T-helper 2 cell treated with Interferon-gamma antibody and Interleukin-4, amounts not matched to agents 100 ng/mL and 5 ng/mL, for 36 hours (primary cell): ENCODE results near the gene ARHGAP26. TPM values are rescaled to one million over a fixed set of nuclear protein-coding genes. Genes with fewer than 3 reads are reported as not detected.

Experiments used
- intact Hi-C: fragments of 100-400 bp; cut with micrococcal nuclease; formaldehyde crosslinking; loops from one replicate; pipeline ENCODE4 v1.15.1; 2023
- total RNA-seq: library from RNA; stranded (reverse); gene quantifications from 2 replicates; pipeline ENCODE4 v1.2.3, GENCODE V29; 2022

ARHGAP26 gene
- total RNA-seq, 1 donor from 2014 or later: 24.7 TPM

DNA sequence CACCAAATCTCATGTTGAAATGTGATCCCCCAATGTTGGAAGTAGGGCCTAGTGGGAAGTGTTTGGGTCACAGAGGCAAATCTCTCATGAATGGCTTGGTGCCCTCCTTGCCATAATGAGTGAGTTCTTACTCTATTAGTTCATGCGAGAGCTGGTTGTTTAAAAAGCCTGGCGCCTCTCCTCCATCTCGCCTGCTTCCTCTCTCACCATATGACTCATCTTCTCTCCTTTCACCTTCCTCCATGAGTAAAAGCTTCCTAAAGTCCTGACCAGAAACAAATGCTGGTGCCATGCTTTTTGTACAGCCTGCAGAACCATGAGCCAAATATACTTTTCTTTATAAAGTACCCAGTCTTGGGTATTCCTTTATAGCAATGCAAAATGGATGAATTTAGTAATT, 20.9 kb upstream of the ARHGAP26 start:
- intact Hi-C loops: loop anchor here (2.0 kb wide), 1 partner anchor 139 kb away; no protein-coding TSS in a partner anchor

DNA sequence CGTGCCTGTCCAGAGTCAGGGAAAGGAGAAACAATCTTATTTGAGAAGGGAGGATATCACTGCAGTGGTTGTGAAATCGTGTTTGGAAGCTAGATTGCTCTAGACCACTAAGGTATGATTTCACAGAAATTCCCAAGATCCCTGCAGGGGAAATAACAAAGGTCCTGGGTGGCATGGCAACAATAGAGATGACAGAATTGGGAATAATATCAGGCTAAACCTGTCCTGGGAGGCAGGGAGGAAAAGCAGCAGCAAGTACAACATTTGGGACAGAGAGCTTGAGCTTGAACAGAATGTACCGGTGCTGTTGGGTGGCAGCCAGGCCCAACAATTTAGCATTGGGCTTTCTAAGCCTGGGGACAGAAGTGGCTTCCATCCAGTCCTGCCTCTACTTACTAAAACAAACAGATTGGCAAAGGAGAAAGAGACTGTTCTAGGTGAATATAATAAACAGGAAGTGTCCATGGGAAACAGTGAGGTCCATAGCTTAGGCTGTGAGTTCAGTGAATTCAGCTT, 17.0 kb upstream of the ARHGAP26 start:
- intact Hi-C loops: no loop called here

DNA sequence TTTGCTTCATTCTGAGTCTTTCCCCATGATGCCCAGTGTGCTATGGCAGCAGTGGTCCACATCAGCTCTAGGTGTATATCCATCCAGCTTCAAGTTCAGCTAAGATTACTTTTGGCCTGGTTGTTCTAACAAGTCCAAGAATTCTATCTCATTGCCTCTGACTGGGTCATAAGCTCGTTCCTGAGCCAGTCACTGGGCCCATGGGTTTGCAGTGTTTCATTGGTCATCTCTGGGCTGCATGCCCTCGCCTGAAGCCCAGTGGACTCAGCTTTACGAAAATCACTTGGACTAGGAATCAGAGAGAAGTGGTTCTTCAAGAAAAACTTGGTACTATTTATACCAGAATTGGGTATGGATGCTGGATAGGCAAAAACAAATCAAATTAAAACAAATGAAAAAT, 16.1 kb upstream of the ARHGAP26 start:
- intact Hi-C loops: no loop called here

DNA sequence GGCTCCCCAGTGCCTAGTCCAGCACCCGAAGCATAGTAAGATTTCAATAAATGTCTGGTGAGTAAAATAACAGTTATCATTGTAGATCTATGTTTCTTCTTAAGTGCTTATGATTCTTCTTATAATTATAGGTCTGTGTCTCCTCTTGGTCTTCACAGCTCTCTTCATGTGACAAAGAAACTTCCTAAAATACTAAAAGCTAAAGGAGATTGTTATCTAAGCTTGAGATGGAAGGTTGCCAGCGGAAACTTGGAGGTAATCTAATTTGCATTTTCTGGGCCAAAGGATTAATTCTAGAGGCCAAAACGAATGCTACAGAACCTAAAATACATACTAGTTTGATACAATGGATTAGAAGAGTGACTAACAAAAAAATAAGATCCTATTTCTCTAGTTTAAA, 13.6 kb upstream of the ARHGAP26 start:
- intact Hi-C loops: no loop called here

DNA sequence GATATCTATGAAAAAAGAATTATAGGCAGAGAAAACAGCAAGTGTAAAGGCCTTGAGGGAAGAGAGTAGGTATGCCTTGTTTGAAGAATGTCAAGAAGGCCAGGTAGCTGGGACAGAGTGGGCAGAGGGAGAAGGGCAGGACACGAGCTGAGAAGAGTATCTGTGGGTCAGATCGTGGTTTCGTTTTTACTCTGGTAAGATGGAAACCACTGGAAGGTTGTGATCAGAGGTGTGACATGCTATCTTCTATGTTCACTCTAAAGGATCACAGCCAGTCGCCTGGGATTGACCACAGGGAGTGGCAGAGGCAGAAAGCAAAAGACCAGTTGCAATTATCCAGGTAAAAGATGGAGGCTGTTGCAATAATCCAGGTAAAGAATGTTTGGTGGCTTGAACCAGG, 12.6 kb upstream of the ARHGAP26 start:
- intact Hi-C loops: no loop called here

DNA sequence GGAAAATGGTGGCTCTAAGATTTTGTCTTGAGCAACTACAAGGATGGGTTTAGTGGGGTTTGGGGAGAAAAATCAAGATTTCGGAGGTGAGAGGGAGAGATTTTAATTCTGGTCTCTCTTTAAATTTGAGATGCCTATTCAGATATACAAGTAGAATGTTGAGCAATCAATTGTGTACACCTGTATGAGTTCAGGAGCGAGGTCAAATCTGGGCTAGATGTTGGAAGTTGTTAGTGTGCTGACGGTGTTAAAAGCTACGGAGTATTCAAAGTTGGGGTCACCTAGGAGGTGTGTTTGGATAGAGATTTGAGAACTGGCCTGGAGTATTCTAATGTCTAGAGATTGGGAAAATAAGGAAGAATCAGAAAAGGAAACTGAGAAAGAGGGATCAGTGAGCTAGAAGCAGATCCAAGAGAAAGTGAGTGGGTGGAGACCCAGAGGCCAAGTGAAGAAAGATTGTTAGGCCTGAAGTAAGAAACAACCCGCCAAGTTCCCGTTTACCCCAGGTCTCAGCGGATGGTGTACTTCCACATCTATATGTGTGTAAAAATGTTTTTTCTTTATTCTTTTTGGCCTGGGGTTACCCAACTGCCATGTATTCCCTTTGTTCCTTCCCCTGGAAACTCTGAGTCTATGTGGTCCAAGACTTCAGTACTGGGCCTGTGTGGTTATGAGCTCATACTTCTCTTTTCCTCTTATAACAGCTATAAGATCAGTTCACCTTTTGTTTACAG, 11.9 kb upstream of the ARHGAP26 start:
- intact Hi-C loops: no loop called here

DNA sequence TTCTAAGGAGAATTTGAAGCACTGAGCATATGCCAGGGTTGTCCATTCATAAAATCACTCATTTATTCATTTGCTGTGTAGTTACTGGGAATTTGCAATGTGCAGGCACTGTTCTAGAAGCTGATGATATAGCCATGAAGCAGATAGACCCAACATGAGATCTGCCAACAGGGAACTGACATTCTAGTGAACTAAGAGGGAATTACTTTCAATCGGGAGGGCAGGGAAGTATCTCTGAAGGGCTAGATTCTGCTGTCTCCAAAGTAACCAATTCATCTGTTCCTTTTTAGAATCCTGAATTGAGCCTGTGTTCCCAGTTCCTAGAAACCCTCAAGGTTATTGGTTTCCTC, 11.4 kb upstream of the ARHGAP26 start:
- intact Hi-C loops: no loop called here

DNA sequence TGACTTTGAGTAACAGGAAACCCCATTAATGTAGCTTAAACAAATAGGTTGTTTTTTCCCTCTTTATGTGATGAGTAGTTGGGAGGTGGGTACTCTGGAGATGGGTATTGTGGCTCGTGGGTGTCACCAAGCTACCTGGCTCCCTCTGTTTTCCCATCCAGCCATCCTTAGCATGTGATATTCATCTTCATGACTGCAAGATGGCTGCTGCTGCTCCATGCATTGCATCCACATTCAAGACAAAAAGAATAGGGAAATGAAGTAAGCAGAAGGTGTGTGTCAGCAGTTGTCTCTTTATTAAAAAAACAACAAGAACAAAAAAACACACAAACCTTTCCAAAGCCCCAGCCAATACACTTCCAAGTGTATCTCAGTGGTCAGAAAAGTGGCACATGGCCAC, 6.5 kb upstream of the ARHGAP26 start:
- intact Hi-C loops: no loop called here

DNA sequence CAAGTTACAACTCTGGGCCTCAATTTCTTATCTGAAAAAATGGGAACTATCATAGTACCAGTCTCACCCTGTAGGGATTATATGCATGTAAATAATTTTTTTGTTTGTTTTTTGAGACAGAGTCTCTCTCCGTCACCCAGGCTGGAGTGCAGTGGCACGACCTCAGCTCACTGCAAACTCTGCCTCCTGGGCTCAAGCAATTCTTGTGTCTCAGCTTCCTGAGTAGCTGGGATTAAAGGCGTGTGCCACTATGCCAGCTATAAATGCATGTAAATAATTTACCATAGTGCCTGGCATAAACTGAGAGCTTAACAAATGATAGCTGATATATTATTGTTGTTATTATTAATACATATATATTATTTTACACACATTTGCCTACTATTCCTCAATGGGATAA, 3.0 kb upstream of the ARHGAP26 start:
- intact Hi-C loops: no loop called here

DNA sequence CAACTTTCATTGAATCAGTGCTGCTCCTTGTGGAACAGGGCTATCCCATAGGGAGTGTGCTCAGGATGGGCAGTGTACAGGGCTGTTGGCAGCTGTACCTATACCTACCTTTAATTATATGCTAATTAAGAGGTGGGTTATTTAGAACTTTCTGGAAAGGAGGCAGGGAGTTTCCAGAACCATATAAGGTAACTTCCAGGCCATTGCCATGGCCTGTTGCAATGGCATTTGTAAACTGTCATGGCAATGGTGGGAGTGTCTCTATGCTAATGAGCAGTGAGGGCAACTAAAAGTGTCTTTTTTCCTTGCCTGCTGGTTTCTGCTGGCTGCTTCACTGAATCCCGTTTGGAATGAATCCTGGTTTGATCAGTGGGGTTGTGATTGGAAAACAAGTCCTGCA, 2.3 kb upstream of the ARHGAP26 start:
- intact Hi-C loops: no loop called here

DNA sequence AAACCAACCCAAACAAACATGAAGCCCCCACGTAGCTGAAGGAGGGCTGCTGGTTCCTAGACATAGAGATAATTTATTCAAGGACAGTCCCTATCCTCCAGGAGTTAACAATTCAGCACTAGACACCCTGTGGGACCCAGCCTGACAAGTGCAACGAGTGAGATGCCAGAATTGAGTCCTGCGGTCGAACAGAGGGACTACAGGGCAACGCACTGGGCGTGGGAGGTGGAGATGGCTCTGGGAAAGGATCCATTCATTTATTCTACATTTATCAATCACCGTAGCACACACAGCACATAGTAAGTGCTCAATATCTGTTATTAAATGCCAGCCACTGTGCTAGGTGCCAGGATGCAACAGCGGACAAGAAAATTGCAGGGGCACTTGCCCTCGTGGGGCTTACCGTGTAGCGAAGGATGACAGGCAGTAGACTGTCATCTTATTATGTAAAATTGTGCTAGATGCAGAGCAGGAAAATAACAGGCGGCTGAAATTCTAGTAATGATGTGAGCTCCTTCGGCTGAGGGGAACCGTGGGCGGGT, 855 bp upstream of the ARHGAP26 start:
- intact Hi-C loops: no loop called here

DNA sequence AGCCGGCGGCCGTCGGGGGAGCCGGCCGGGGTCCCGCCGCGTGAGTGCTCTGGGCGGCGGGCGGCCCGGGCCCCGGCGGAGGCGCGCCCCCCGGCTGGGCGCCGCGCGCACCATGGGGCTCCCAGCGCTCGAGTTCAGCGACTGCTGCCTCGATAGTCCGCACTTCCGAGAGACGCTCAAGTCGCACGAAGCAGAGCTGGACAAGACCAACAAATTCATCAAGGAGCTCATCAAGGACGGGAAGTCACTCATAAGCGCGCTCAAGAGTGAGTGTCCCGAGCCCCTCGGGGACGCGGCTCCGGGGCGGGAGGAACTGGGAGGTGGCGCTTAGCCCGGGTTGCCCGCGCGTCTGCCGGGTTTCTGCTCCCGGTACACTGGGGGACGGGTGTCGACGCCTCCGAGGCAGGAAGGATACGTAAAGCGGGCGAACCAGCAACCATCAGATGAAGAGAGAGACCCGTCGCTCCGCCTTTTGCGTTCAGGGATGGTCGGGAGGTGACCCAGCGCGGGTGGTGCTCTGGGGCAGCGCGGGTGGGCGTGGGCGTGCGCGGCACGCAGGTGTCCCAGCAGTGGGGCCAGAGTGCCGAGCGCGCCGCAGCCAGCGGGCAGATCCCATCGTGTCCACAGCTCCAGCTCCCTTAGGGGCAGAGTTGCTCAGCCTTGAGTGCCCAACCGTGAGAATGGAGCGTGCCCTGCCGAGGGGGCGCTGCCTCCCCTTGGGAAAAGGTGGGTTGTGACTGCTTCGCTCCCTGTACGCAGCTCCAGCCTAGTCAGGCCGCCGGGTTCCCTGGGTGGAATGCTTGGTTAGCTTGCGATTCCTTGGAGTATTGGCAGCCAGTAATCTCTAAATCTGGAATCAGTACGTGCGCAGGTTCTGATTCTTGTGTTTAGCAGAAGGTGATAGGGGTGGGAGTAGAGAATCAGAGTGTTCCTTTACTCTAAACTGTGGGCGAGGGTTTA, 753 bp downstream of the ARHGAP26 start:
- intact Hi-C loops: loop anchor here (1.0 to 10.0 kb wide), 8 partner anchors 14 to 1414 kb away; no protein-coding TSS in a partner anchor

DNA sequence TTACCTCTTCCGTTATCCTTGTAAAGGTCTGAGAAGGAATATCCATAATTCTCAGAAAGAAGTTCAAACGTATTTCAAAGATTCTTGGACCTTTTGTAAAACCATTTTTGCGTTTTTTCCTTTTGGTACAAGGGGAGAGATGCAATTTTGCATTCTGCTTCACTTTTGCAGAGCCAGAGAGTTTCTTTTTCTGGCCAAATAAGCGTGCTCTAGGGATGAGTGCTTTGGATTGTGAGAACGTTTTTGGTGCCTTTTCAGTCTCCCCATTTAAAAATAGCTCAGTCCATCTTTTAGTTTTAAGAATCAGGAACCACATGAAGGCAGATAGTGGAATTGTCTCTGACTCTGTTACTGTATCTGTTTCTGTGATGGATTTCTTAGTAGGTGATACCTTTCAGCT, 1.5 kb downstream of the ARHGAP26 start:
- intact Hi-C loops: loop anchor here (2.0 to 10.0 kb wide), 5 partner anchors 13 to 1413 kb away; no protein-coding TSS in a partner anchor

DNA sequence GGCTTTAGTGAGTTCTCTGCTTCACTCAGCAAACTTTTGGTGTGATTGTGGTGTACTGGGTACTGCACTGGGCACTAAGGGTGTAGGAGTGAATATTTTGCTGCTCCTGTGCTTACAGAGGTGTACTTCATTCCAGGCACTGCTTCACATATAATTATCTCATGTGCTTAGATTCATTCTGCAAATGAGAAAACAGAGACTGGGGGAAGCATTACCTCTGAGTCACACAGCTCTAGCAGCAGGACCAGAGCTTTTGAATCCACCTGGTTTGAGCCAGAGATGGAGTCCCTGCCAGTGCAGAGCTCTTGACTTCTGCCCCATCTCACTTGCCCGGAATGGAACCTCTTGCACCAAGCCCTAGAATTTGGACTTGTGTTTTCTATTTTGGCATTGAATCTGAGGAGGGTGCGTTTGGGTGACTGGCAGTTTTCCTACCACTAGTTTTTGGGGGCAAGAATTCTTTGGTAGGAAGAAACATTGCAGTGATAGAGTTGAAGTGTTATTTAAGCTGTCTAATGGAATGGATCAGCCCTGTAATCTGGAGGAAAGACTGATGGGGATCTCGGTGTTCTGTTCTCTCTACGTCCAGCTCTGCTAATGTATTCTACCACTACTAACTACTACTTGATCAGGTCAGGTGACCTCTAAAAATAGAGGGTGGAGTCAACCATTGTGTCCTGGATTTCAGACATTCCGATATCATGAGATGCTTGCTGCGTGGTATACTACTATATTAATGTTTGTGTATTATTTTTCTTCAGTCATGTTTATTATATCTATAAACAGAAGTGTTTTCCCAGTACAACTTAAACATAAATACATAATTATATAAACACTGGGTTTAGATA, 2.5 kb downstream of the ARHGAP26 start:
- intact Hi-C loops: loop anchor here (10.0 kb wide), 1 partner anchor 1412 kb away; no protein-coding TSS in a partner anchor

DNA sequence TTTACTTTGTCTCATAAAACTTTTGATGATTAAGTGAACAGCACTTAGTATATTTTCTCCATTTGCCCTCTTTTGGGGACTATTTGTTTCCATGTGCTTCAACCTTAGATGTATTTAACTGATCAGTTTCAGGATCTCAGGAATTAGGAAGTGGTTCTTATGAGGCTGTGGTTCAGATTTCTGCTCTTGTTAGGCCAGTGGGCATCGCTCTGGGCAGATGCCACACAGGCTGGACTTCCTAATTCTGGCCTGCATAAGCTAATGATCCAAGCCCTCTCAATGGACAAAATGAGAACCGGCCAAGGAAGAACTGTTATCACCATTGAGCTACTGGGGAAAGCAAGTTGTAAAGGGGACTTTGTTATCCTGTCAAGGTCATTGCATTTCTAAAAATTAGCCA, 6.9 kb downstream of the ARHGAP26 start:
- intact Hi-C loops: loop anchor here (10.0 kb wide), 1 partner anchor 1408 kb away; no protein-coding TSS in a partner anchor

DNA sequence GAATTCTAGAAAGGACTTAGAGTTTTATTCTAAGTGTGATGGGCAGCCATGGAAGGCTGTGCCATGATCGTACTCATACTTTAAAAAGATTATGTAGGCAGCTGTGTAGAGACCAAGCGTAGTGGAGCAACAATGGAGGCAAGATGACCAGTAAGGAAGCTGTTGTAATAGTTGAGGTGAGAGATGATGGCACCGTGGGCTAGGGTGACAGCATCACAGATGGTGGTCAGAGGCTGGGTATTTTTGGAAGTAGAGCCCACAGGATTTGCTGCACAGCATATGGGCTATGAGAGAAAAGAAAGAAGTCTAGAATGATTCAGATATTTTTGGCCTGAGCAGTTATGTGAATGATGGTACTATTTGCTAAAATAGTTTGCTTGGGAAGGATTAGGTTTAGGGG, 7.7 kb downstream of the ARHGAP26 start:
- intact Hi-C loops: loop anchor here (10.0 kb wide), 1 partner anchor 1407 kb away; no protein-coding TSS in a partner anchor

DNA sequence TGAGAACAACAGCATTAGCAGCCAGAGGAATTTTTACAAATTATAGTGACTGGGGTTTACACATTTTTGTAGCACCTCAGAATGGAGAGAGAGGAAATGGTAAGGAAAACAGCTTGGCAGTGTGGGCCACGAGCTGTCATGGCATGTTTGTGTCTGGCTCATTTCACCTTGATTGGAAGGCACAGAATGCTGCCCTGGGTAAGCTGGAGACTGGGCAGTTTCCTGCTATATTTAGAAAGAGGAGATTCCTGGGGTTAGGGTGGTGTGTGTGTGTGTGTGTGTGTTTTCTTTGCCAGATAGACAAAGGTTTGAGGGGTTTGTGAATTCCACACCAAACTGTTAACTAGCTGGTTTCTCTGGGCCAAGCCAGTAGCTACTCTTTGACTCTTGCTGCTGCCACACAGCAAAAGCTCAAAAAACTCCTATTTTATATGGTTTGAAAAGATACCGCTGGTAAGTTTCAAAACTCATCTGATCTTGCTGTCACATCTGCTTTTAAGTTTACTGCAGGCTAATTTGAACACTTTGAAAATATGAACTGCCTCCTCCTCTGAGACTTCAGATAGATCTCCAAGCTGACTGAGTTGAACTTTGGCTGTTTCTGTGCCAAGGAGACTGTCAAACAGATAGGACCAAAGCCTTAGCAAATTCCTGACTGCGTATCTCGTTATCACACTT, 9.1 kb downstream of the ARHGAP26 start:
- intact Hi-C loops: loop anchor here (10.0 kb wide), 1 partner anchor 1405 kb away; no protein-coding TSS in a partner anchor

DNA sequence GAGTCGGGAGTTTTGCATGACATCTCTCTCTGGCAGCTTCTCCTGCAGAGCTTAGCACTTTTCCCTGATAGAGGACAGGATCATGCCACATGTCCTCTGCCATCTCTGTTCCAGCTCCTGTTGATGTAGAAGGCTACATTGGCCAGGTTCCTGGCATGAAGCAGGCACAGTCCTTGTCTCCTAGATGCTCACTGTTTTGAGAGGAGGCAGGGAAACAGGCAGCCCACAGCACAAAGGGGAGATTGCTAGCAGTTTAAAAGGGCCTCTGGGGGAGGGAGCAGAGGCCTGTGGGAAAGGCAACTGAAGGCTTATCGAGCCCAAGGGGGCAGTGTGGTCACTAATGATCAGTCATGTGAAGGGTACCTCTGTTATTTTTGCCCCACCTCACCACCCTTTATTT, 10.7 kb downstream of the ARHGAP26 start:
- intact Hi-C loops: no loop called here

DNA sequence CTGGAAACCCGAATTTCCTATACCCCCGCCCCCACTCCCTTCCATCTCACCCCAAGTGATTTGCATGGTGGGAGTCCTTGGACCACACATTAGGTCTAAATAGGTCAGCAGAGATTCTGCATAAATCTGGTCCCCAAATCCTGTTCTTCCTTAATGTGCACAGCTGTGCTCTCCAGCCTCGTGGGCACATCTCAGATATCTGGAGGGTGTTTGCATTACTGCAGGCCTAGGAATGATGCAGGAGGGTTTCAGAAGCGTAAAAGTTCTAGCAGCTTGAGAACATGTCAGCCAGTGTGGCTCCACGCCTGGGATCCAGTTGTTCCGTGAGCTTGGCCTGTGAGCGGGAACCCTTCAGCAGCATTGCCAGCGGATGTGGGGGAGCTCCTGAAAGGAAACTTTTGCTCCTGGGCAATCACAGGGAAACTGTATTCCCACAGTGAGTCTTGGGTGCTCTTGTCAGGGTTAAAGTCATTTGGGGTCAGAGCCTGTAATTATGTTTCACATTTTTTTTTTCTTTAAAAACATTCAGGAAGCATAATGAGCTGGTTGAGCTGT, 12.9 kb downstream of the ARHGAP26 start:
- intact Hi-C loops: loop anchor here (1.0 kb wide), 1 partner anchor 18 kb away; no protein-coding TSS in a partner anchor
